Dermis blood vessel endothelial cell (primary cell): ENCODE results near the gene LDLRAD3. TPM values are rescaled to one million over a fixed set of nuclear protein-coding genes. Genes with fewer than 3 reads are reported as not detected.

Experiments used
- DNase-seq: peaks from one replicate; pipeline ENCODE4 v3.0.0; 2010
- total RNA-seq: library from RNA; depleted of rRNA; stranded (reverse); fragments of >200 nt; gene quantifications from 2 replicates; pipeline ENCODE4 v1.2.3, GENCODE V29; 2014

The LDLRAD3 gene
- total RNA-seq, 1 donor from 2014 or later: 13.4 TPM

DNA sequence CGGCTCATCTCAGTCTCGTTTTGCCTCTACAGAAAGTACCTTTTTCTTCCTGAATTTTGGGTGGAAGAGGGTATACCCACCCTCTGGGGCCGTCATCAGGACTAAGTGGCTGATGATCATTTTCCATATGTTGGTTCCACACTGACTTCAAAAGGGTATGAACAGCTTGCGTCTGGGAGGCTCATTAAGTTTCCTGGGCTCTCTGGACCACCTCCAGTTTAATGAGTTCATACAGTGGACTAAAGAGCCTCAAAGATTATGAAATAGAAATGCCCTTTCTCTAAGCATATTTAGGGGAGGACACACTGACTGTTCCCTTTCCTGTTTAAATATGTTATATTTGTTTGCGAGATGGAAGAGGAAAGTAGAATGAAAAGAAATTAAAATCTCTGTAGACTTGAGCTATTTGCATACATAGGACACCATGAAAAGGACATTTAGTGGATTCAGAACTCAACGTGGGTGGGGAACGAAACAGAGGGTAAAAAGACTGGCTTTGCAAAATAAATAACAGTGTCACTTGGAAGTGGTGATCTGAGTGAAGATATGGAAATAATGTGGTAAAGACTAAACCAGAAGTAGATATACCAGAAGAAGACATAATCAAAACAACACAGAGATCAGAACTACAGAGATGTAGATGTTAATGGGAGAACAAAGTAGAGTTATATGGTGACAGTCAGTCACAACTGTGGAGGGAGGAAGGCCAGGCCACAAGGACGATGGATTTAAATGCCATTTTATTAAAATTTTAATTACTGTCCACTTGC lies 18.7 kb downstream of the LDLRAD3 start:
- DNase-seq: no peak

- DNase-seq: no peak
Measured at GRCh38 chr11:35963911-35964310, 20.0 kb downstream of the LDLRAD3 start.

DNA sequence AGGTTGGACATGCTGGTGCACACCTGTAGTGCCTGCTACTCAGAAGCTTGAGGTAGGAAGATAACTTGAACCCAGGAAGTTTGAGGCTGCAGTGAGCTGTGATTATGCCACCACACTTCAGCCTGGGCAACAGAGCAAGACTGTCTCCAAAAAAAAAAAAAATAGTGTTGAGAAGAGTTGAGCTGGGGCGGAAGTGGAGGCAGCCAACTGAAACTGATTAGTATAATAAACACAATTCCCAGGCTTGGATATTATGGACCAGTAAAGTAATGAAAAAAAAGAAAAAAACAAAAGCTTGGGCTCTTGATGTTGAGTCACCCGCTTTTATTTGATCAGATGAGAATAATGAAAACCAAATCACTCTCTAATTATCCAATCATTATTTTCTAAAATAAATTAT lies 21.0 kb downstream of the LDLRAD3 start:
- peak; percentile 68 for DNase-seq

- DNase-seq: no peak
Measured at GRCh38 chr11:35967042-35967441, 23.2 kb downstream of the LDLRAD3 start.

DNA sequence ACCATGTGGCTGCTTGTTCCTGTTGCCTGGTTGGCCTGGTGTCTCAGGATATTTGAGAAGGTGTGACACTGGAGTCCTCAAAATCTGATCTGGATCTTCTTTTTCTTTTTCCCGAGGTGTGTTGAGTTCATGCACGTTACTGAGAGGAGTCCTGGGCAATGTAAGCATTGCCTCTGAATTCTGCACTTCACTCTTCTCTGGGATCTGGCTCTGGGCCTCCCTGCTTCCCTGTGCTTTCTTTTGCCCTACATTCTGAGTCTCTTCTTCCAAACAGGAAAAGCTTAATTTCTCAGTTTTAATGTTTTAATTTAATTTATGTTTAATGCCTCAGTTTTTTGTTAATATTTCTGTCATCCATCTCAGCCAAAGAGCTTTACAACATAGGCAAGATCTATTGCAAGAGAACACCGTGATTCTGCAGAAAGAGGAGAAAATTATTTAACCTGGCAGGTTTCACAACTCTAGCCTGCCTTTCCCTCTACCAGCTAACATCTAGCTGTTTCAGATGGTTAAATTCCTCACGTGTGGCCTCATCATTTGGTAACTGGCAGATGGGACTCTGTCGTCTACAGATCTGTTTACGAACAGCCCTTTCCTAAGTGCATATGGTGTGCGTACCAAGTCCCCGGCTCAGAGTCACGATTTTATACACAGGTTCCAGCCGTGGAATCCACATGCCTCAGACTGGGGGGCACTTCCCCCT lies 24.7 kb downstream of the LDLRAD3 start:
- DNase-seq: no peak

GRCh38 chr11:35969089-35970042 lies 25.5 kb downstream of the LDLRAD3 start:
- DNase-seq: peak; percentile 20

- no peak for DNase-seq
Measured at GRCh38 chr11:35970445-35970844, 26.6 kb downstream of the LDLRAD3 start.

DNA sequence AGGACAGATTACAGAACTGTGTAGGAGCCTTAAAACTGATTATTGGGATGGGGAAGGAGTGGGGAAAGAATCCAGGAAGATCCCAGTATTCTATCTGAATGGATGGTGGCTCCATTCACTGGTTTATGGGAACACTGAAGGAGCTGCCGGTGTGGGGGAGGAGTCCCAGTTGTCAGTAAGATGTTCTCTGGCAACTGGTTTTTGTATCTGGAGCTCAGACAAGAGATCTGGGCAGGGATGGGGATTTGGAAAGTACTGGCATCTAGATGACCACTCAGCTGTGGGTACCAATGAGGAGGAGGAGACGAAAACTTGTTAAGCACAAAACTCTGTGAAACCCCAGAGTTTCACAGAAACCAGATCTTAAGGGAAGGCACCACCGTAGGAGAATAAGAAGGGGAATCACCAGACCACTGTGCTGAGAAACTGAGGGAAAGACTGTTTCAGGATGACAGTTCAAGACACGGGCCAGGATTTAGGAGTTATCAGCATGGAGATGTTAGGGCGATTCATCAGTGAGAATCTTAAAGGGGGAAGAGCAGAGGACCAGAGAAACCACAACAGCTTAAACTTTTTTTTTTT lies 28.1 kb downstream of the LDLRAD3 start:
- DNase-seq: no peak

- DNase-seq: no peak
Measured at GRCh38 chr11:35974882-35975589, 31.2 kb downstream of the LDLRAD3 start.

DNA sequence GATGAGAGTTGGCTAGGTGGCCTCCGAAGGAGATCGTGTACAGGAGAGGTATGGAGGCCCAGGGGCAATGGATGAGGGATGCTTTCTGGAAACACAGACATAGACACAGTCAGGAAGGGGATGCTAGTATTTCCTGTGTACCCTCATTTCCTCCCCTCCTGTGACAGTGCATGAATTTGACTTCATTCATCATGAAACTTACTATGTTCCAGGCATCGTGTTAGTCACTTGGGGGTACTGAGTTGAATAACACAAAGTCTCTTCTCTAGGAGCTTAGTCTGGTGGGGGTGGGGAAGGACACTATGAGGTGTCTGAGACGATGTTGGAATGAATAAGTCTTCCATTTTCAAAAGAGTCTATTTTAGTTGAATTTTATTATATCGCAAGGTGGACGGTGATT lies 32.6 kb downstream of the LDLRAD3 start:
- DNase-seq: no peak

GRCh38 chr11:35978183-35978582 lies 34.3 kb downstream of the LDLRAD3 start:
- DNase-seq: no peak

- peak; percentile 32 for DNase-seq
Measured at GRCh38 chr11:35978891-35979290, 35.0 kb downstream of the LDLRAD3 start.

DNA sequence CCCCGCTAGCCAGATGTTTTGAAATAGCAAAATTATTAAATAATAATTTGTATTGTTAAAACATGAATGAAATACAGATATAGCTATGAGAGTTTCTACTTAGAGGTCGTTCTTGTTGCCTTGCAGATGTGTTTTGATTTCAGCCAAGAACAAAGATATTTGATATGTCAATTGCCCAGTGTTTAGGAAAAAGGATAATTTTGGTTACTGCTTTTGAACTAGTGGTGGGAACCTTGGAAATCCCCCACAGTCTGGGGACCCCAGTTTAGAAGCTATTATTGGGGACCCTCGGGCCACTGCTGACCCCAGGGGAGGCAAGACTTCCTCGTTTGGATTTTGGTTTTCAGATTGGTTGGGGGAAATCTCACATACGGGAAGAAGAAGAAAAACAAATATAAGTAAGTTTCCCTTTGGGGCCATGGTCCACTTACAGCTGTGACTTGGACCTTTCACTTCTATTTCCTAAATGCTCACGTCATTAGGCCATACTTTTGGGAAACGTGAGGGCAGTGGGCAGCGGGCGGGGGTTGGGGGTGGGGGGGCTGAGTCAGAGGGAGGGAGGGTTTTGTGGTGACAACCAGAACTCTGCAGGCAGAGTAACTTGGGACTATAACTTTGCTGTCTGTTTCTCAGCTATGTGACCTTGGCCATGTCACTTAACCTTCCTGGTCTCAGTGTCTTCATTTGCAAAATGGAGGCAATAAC lies 37.0 kb downstream of the LDLRAD3 start:
- peak; percentile 13 for DNase-seq

GRCh38 chr11:35981581-35981980 lies 37.7 kb downstream of the LDLRAD3 start:
- no peak for DNase-seq

DNA sequence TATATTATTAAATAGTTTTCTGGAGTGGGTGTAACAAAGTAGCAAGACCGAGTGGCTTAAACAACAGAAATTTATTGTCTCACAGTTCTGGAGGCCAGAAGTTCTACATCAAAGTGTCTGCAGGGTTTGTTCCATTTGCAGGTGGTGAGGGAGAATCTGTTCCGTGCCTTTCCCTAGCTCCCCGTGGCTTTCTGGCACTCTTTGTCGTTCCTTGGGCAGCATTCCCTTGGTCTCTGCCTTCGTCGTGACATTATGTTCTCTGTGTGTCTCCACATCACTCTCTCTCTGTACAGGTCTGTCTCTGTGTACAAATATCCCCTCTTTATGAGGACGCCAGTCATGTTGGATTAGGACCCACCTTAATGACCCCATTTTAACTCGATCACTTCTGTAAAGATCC lies 38.2 kb downstream of the LDLRAD3 start:
- DNase-seq: no peak

GRCh38 chr11:35983981-35984380 lies 40.1 kb downstream of the LDLRAD3 start:
- DNase-seq: no peak

GRCh38 chr11:35986947-35987346 lies 43.1 kb downstream of the LDLRAD3 start:
- no peak for DNase-seq

DNA sequence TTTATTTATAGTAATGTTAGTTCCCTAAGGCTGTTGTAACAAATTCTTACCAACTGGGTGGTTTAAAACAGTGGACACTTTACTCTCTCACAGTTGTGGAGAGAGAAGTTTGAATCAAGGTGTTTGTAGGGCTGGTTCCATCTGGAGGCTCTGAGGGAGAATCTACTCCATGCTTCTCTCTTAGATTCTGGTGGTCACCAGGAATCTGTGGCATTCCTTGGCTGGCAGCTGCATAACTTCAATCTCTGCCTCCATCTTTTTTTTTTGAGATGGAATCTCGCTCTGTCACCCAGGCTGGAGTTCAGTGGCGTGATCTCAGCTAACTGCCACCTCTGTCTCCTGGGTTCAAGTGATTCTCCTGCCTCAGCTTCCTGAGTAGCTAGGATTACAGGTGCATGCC lies 46.3 kb downstream of the LDLRAD3 start:
- no peak for DNase-seq

DNA sequence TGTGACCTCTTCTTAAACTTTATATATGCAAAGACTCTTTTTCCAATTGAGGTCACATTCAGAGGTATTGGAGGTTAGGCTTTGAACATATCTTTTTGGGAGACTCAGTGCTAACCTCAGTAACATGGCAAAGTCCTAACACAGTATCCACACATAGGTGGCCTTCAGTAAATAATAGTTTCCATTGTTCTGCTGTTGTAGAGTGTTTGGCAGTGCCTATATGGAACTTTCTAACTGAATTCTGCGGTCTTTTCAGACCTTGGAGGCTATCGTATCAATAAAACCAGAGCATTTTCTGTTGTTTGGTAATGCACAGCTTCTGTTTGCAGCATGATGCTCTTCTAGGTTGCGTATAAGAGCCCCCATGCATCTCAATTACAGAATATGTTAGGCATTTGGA lies 47.0 kb downstream of the LDLRAD3 start:
- DNase-seq: no peak

GRCh38 chr11:35992548-35992947 lies 48.7 kb downstream of the LDLRAD3 start:
- DNase-seq: no peak

DNA sequence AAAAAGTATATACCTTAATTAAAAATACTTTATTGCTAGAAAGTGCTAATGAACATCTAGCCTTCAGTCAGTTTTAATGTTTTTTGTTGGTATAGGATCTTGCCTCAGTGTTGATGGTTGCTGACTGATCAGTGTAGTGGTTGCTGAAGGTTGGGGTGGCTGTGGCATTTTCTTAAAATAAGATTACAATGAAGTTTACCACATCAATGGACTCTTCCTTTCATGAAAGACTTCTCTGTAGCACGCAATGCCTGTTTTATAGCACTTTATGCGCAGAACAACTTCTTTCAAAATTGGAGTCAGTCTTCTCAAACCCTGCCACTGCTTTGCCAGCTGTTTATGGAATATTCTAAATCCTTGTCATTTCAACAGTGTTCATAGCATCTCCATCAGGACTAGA lies 50.6 kb downstream of the LDLRAD3 start:
- DNase-seq: no peak
